Lung microvascular endothelial cell (primary cell): ENCODE results near the gene ATP11A. TPM values are rescaled to one million over a fixed set of nuclear protein-coding genes. Genes with fewer than 3 reads are reported as not detected.

ENCODE experiments used
- DNase-seq, 2 donors: peaks; one replicate each; pipeline versions ENCODE4 v3.0.0 to v3.0.0-alpha.2; 2010; ENCODE audit warnings: low read depth in 2 of 2
- total RNA-seq: library from RNA; depleted of rRNA; stranded (reverse); fragments of >200 nt; gene quantifications from 2 replicates; pipeline ENCODE4 v1.2.1, GENCODE V29; 2014

The ATP11A gene
- total RNA-seq, 1 donor from 2014 or later, result 18.8 TPM

- no peak for DNase-seq
Measured at GRCh38 chr13:112759053-112759452, 69.2 kb downstream of the ATP11A start.

- DNase-seq, result peak in 1 of 2 donors; percentile 47
Measured at GRCh38 chr13:112759827-112760226, 70.0 kb downstream of the ATP11A start.

DNA sequence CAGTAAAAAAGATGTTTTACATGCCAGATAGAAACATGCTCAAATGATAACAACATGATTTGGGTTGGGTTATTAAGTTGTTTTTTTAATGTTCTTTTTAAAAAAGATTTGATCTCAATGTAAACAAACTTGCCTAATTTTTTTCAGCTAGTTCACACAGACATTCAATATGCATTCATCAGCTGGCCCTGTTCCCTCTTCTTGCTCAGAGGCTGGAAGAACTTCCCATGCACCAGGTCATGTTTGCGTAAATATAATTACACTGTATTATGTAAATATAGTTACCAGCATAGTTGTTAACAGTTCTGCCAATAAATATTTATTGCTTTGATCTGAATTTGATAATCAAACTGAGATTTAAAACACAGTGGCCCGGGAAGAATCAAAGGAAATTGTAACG, 70.6 kb downstream of the ATP11A start:
- peak in 1 of 2 donors; percentile 53 for DNase-seq

- DNase-seq, result no peak
Measured at GRCh38 chr13:112760931-112761330, 71.1 kb downstream of the ATP11A start.

- no peak for DNase-seq
Measured at GRCh38 chr13:112761701-112762689, 72.2 kb downstream of the ATP11A start.

GRCh38 chr13:112762690-112763080, 72.8 kb downstream of the ATP11A start:
- DNase-seq, result no peak

DNA sequence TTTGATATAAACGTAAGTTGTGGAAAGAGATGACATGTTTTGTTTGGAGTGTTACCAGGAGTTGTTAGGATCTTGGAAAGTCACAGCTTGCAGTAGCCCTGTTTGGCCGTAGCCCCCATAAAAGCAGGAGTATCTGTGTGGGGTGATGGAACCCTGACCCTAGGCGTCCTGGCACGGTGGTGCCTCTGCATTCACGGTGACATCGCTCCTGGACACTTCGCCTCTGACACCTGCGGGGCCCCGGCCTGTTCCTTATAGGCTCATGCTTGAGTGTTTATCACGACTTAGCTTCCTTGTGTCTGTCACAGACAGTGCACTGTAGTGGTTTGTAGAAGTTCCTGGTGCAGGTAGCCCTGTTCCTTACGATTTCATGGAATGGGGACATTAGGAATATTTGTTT, 74.2 kb downstream of the ATP11A start:
- DNase-seq, result no peak

DNA sequence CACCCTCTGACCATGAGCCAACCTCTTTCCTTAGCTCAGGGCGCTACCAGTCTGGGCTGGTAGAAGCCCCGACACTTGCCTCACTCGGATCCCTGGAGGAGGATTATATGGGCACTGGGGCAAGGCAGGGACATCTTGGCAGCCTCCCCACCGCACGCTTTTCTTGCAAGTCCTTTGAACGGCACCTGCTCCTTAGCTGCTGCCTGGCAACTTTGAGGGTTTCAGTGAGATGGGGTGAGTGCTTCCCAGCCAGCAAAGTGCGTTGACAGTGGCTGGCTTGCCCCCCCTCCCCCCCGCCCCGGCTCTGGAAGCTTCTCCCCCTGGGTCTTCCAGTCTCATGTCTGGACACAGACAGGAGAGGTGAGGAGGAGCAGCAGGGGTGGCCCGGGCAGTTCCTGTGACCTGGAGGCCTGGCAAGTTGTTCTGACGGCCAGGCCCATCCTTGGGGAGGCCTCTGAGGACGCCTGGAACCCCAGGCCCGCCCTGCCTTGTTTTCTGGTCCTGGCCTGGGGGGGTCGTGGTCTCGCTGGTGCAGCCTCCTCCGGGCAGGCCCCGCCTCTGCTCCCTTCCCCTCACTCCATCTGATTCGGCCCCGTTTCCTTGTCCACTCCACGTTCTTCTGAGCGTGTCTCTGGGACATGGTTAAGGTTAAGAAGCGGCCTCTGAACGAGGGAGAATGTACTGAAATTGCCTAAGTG, 75.2 kb downstream of the ATP11A start:
- DNase-seq, result no peak

- no peak for DNase-seq
Measured at GRCh38 chr13:112765731-112766130, 75.9 kb downstream of the ATP11A start.

DNA sequence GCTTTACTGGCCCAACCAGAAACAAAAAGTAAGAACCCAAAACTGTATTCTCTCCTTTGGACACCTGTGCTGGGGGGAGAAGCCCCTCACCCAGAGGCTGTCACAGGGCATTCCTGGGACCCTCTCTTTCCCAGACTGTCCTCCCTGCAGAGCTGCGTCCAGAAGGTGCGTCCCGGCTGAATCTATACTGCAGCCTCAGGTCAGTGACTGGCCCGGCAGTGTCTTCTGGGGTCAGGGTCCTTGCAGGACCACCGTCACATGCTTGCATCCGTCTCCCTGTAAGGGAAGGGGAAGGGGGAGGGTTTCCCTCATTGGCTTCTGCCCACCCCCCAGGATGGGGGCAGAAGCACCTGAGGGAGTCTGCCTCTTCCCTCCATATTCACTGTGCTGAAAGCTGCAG, 76.5 kb downstream of the ATP11A start:
- no peak for DNase-seq

- DNase-seq, result no peak
Measured at GRCh38 chr13:112767506-112768471, 78.0 kb downstream of the ATP11A start.

DNA sequence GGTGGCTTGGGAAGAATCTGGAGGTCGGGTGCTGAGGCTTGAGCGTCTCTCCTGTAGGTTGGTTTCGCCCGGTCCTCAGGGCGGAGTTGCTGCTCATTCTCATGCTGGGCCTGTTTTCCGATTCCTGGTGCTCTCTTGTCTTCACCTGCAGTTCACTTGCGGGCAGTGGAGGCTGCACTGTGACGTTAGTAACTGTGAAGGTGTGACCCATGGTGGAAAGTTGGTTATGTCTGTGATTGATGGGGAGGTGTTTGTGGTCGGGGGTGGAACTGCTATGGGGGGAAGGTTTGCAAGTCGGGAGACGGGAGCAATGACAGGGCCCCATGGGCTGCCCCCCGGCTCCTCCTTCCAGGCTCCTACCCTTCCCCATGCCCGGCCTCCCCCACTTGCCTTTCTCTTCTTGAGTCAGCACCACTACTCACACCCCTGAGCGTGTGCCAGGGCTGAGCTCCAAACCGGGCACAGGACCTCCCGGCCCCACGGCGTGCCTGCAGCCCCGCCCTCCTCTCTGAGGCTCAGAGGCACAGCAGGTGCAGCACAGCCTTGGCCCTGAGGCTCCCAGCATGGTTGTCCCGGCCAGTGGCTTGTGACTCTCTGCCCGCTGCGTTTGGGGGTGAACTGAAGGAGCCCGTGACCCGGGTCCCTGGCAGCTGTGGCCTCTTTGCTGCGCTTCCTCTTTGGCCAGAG, 79.1 kb downstream of the ATP11A start:
- no peak for DNase-seq

- DNase-seq, result no peak
Measured at GRCh38 chr13:112769615-112770014, 79.8 kb downstream of the ATP11A start.

GRCh38 chr13:112770504-112770903, 80.7 kb downstream of the ATP11A start:
- DNase-seq, result no peak

DNA sequence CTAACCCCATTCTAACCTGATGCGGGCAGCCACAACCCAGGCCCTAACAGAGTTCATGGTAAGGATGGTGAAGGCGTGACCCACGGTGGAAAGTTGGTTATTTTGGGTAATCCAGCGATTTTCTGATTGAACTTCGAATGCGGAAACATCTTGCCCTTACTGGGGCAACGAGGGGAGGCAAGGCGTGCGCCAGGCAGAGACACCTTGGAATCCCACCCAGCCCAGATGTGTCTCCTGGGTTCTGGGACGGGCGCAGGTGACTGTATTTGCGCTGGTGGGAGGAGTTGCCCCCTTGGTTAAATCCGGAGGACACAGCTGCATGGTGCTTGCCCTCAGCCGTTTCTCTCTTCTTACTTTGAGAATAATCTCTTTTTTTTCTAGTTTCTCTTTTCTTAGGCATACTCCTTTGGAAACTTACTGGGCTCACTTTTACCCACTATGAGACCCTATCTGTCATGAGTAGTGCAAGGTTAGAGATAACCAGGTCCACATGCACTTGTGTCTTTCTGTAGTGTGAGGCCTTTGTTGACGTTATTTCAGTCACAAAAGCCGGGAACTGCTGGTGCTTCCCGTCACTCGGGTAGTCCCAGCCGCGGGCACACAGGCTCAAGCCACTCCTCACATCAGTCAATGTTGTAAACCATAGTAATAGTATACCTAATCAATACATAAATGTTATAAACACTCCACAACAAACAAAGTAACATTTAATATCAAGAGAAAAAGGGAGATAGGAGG, 81.5 kb downstream of the ATP11A start:
- no peak for DNase-seq

GRCh38 chr13:112771877-112772538, 82.2 kb downstream of the ATP11A start:
- DNase-seq, result no peak

GRCh38 chr13:112772539-112772909, 82.7 kb downstream of the ATP11A start:
- no peak for DNase-seq

- DNase-seq, result no peak
Measured at GRCh38 chr13:112772929-112773328, 83.1 kb downstream of the ATP11A start.

DNA sequence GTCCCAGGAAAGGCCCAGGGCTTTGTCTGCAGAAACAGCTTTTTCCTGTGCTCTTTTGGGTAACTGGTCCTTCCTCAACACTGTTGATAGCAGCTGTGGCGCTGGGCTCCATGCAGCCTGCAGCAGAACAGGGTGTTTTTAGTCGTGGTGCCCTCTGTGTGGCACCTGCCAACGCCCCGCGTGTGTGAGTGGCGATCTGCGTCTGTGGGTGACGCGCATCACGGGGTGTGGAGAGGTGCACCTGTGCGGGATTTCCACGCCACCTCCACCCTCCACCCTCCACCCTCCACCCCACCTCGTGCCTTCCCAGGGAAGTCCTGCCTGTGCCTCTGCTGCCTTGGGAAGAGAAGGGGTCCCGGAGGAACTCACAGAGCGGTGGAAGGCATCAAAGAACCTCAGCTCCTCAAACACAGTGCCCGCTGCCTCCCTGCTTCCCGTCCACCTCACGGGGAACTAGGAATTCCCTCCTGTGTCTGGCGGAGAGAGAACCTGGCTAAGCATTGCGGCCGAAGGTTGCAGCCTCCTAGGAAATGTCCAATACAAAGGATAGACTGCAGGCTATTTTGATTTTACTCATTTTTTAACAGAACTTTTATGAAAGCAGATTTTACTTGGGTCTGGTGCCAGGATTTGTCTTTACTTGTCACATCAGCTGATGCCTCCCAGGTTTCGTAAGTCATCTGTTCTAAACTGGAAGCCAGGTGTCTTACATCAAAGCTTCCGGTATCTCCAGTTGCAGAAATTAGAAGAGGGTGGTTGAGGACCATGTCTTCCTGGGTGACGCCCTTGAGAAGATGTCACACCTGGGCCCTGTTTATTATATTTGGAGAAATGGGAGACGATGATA, 84.0 kb downstream of the ATP11A start:
- no peak for DNase-seq
